ENCODE measurements around the gene ASCL2. TPM values are rescaled to one million over a fixed set of nuclear protein-coding genes. Genes with fewer than 3 reads are reported as not detected.

Gene ASCL2
- total RNA-seq, 1 experiment from 2014 or later: 0.35 TPM

DNA sequence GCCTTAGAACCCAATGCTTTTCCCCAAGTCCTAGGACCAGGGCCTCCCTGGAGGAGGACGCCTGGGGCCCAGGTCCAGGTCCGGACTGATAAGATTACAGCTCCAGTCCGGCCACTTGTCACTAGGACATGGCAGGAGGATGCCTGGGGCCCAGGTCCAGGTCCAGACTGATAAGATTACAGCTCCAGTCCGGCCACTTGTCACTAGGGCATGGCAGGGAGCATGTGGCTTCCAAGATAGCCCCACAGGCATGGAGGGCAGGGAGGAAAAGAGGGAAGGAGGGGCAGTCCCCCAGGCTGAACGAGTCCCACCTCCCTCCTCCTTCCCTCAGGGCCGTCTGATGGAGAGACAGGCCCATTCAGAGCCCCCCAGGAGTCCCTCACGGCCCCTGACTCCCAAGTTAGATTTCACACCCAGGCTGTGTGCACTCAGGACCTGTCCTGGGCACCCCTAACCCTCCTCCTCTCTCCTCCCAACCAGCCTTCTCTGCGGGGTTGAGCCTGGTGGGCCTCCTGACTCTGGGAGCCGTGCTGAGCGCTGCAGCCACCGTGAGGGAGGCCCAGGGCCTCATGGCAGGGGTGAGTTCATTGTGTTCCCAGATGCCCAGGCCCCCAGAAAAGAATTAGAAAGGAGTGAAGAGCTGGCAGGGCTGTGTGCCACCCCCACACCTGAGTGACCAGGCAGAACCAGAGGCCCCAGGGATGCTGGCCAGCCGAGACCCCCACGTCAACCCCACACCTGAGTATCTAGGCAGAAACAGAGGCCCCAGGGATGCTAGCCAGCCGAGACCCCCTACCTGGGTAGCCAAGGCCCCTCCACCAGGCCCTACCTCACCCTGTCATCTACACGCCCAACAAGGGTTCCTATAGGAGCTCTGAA is 33.5 kb upstream of the ASCL2 start:
- H4K91ac ChIP-seq (ENCODE audit: insufficient read length, low read depth, low read length): no peak overlapping the region
- H3K27me3 ChIP-seq (ENCODE audit: insufficient read depth, low read length): no peaks in the 10 kb centered on the region
- H3K23me2 ChIP-seq (ENCODE audit: insufficient read length, low read depth, low read length, poor library complexity, severe bottlenecking): no peaks in the 10 kb centered on the region
- no peaks in the 10 kb centered on the region for H3K79me1 ChIP-seq (ENCODE audit: insufficient read depth, low read depth, low read length, poor library complexity, severe bottlenecking)
- H3K4me1 Mint-ChIP-seq: peaks cover 0 to 7% of the 10 kb centered on the region in 2 experiments; a peak in 1 of 4 replicates
- TF ChIP-seq, protein P1, sequence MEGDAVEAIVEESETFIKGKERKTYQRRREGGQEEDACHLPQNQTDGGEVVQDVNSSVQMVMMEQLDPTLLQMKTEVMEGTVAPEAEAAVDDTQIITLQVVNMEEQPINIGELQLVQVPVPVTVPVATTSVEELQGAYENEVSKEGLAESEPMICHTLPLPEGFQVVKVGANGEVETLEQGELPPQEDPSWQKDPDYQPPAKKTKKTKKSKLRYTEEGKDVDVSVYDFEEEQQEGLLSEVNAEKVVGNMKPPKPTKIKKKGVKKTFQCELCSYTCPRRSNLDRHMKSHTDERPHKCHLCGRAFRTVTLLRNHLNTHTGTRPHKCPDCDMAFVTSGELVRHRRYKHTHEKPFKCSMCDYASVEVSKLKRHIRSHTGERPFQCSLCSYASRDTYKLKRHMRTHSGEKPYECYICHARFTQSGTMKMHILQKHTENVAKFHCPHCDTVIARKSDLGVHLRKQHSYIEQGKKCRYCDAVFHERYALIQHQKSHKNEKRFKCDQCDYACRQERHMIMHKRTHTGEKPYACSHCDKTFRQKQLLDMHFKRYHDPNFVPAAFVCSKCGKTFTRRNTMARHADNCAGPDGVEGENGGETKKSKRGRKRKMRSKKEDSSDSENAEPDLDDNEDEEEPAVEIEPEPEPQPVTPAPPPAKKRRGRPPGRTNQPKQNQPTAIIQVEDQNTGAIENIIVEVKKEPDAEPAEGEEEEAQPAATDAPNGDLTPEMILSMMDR (conservative IDR thresholded peaks at IDR 0.05): no peak
- no peaks in the 10 kb centered on the region for H3K79me2 ChIP-seq (ENCODE audit: insufficient read depth, low read length)
- no peak overlapping the region for H3K4ac ChIP-seq (ENCODE audit: low read depth, low read length)
- no peak overlapping the region for H2BK20ac ChIP-seq (ENCODE audit: low read depth, low read length, poor library complexity, severe bottlenecking)
- no peak overlapping the region for H2BK120ac ChIP-seq (ENCODE audit: low read depth, low read length, poor library complexity, severe bottlenecking)
- no peak overlapping the region; the same call in 1 of the 2 replicates for H3K14ac ChIP-seq (ENCODE audit: insufficient read depth, low read length)
- H2BK15ac ChIP-seq (ENCODE audit: low read depth, low read length): no peak overlapping the region
- H3K27ac Mint-ChIP-seq: no peak overlapping the region
- no peaks in the 10 kb centered on the region for H3K36me3 Mint-ChIP-seq (ENCODE audit: insufficient read depth in 1 of 3, low read depth in 3 of 3)
- no peak overlapping the region for H3K4me3 Mint-ChIP-seq
- no peaks in the 10 kb centered on the region for H4K20me1 ChIP-seq (ENCODE audit: control insufficient read depth, insufficient read depth, insufficient read length)
- no peaks in the 10 kb centered on the region; a peak in 1 of 5 replicates for H3K9me3 Mint-ChIP-seq
- no peak overlapping the region for H2AFZ ChIP-seq (ENCODE audit: low read length)
- DNase-seq: peak; percentile 20
- H2BK12ac ChIP-seq (ENCODE audit: insufficient read length, low read depth, low read length): no peak overlapping the region
- H3K18ac ChIP-seq (ENCODE audit: insufficient read length, low read depth, low read length): no peak overlapping the region
- no peak overlapping the region for H4K5ac ChIP-seq (ENCODE audit: insufficient read length, low read depth, low read length)
- H3K56ac ChIP-seq (ENCODE audit: insufficient read length, low read depth, low read length): no peak overlapping the region
- no peaks in the 10 kb centered on the region; the same call in 1 of the 2 replicates for H3K4me1 ChIP-seq (ENCODE audit: insufficient read depth, low read length)
- no peak overlapping the region for H3K23ac ChIP-seq (ENCODE audit: insufficient read length, low read depth, low read length)
- no peak overlapping the region for H4K8ac ChIP-seq (replicated peaks; ENCODE audit: insufficient read length, low read depth, low read length)
- H3K27ac ChIP-seq (ENCODE audit: insufficient read length, low read depth, low read length): no peak overlapping the region
- peaks cover 6% of the 10 kb centered on the region; the same call in 1 of the 2 replicates for H3K27me3 Mint-ChIP-seq (ENCODE audit: low read depth)
- no peaks in the 10 kb centered on the region for H3K9me3 ChIP-seq (ENCODE audit: control insufficient read depth, low read depth, low read length)
- H2BK5ac ChIP-seq (ENCODE audit: insufficient read length, low read length): no peak overlapping the region
- no CpG with 5 or more reads among the region's 15 CpGs for WGBS (ENCODE audit: extremely low coverage, insufficient read length, low lambda C conversion rate)
- H3K4me2 ChIP-seq (ENCODE audit: insufficient read depth, insufficient read length, low read length): no peak overlapping the region
- H3K9ac ChIP-seq (ENCODE audit: extremely low read depth, insufficient read length, low read length): no peak overlapping the region
- H2AK5ac ChIP-seq (ENCODE audit: insufficient read length, low read length): no peak overlapping the region
- no peak overlapping the region for H3T11ph ChIP-seq (ENCODE audit: low read length)

Measured in H9 (cell line).